GM12873 (cell line): ENCODE results near the gene GPR137C.

ENCODE experiments used
- CTCF ChIP-seq: IDR thresholded peaks from 2 replicates; pipeline ENCODE4 v1.5.1; 2012; ENCODE audit warnings: low read depth, mild to moderate bottlenecking, moderate library complexity, low read length, control low read depth; ENCODE audit not compliant: insufficient read depth; ENCODE audit errors: missing control alignments

The GPR137C gene

GRCh38 chr14:52552063-52552988, at the start of gene GPR137C, which contains the start of gene TXNDC16:
GPR137C (plus strand) TSS chr14:52552836; CDS start chr14:52553148, 312 bp downstream.
TXNDC16 (minus strand) TSS chr14:52552505; CDS start chr14:52543557, 8,948 bp downstream.
- TF ChIP-seq CTCF, result no peak

- TF ChIP-seq CTCF, result no peak
These were observed 39.4 kb upstream of the GPR137C start for GRCh38 chr14:52513249-52513648.

- no peak for TF ChIP-seq CTCF
These were observed 38.4 kb upstream of the GPR137C start for GRCh38 chr14:52514046-52514811.

- TF ChIP-seq CTCF, result no peak
These were observed 30.6 kb upstream of the GPR137C start for GRCh38 chr14:52522033-52522432.

GRCh38 chr14:52522581-52523345, 29.9 kb upstream of the GPR137C start:
- no peak for TF ChIP-seq CTCF

GRCh38 chr14:52527052-52527451, 25.6 kb upstream of the GPR137C start:
- no peak for TF ChIP-seq CTCF
